Middle frontal gyrus (tissue), 1 donor: ENCODE data around the gene VEGFB.

Source experiments
- DNase-seq: peaks from one replicate; pipeline ENCODE4 v3.0.0-alpha.2; 2015; ENCODE audit warnings: low spot score; ENCODE audit errors: extremely low spot score

The VEGFB gene

GRCh38 chr11:64258946-64259532 lies 24.7 kb downstream of the VEGFB start:
- no peak for DNase-seq

GRCh38 chr11:64259533-64260067 lies 25.2 kb downstream of the VEGFB start:
- no peak for DNase-seq

- no peak for DNase-seq
Measured at GRCh38 chr11:64260147-64260708, 25.8 kb downstream of the VEGFB start.

- no peak for DNase-seq
Measured at GRCh38 chr11:64261556-64262080, 27.2 kb downstream of the VEGFB start.

GRCh38 chr11:64262271-64263002 lies 28.1 kb downstream of the VEGFB start:
- DNase-seq: no peak

GRCh38 chr11:64263021-64263946 lies 28.9 kb downstream of the VEGFB start:
- no peak for DNase-seq

- no peak for DNase-seq
Measured at GRCh38 chr11:64263947-64264317, 29.5 kb downstream of the VEGFB start.

- DNase-seq: no peak
Measured at GRCh38 chr11:64264371-64264852, 30.0 kb downstream of the VEGFB start.

- DNase-seq: no peak
Measured at GRCh38 chr11:64265176-64266160, 31.1 kb downstream of the VEGFB start.

- DNase-seq: no peak
Measured at GRCh38 chr11:64266339-64266738, 32.0 kb downstream of the VEGFB start.

- DNase-seq: no peak
Measured at GRCh38 chr11:64267207-64267945, 33.0 kb downstream of the VEGFB start.

GRCh38 chr11:64268025-64268892 lies 33.9 kb downstream of the VEGFB start:
- DNase-seq: no peak

GRCh38 chr11:64268893-64269539 lies 34.6 kb downstream of the VEGFB start:
- DNase-seq: peak; percentile 33

- DNase-seq: peak; percentile 98
Measured at GRCh38 chr11:64269540-64270220, 35.3 kb downstream of the VEGFB start.

- DNase-seq: no peak
Measured at GRCh38 chr11:64275031-64275800, 40.8 kb downstream of the VEGFB start.

GRCh38 chr11:64275841-64276240 lies 41.5 kb downstream of the VEGFB start:
- DNase-seq: no peak
